Urothelium cell line (cell line): ENCODE data around the gene METTL25.

ENCODE experiments used
- DNase-seq: peaks from one replicate; pipeline ENCODE4 v3.0.0; 2011; ENCODE audit warnings: low spot score, mixed read lengths
- FAIRE-seq: peaks from 2 replicates; lab custom pipeline; 2011; peaks lifted over from hg19 to GRCh38; lab: Jason Lieb, UNC

The METTL25 gene

GRCh38 chr12:82406651-82407050, 48.3 kb downstream of the METTL25 start:
- no peak for DNase-seq
- FAIRE-seq: no peak

- no peak for DNase-seq
- no peak for FAIRE-seq
Measured at GRCh38 chr12:82407481-82407880, 49.2 kb downstream of the METTL25 start.

DNA sequence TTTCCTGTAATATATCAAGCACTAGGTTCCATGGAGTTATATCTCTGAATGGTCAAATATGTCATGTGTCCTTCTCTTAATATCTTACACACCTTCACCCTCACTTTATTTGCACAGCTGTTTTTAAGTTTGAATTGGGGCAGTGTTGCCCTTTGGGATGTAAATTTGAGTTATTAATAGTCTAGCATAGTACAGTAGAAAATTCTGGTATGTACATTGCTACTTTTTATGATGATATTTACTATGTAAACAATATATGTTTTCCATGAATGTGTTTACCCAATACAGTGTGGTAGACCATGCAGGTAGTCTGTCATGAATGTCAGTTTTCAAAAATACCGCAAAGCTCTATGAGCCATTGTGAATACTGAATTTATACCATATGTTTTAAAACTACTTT, 50.5 kb downstream of the METTL25 start:
- DNase-seq (no peak), FAIRE-seq (no peak)

GRCh38 chr12:82411546-82412230, 53.4 kb downstream of the METTL25 start:
- FAIRE-seq (no peak), DNase-seq (no peak)

- no peak for FAIRE-seq
- DNase-seq: no peak
Measured at GRCh38 chr12:82412246-82412645, 53.9 kb downstream of the METTL25 start.

- DNase-seq: no peak
- no peak for FAIRE-seq
Measured at GRCh38 chr12:82414044-82414443, 55.7 kb downstream of the METTL25 start.

GRCh38 chr12:82414926-82415325, 56.6 kb downstream of the METTL25 start:
- DNase-seq: no peak
- FAIRE-seq: no peak

DNA sequence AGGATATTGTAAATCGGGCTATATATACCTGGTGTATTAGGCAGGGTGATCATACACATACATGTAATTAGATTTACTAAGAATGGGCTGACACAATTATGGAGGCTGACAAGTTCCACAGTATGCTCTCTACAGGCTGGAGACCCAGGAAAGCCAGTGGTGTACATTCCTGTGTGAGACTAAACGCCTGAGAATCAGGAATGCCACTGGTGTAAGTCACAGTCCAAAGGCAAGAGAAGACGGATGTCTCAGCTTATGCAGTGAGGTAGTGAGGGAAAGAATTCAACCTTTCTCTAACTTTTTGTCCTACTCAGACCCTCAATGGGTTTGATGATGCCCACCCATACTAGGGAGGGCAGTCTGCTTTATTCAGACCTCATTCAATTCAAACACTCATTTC, 57.1 kb downstream of the METTL25 start:
- DNase-seq: no peak
- FAIRE-seq: no peak

- DNase-seq (peak; percentile 9), FAIRE-seq (no peak)
Measured at GRCh38 chr12:82425241-82425640, 66.9 kb downstream of the METTL25 start.

DNA sequence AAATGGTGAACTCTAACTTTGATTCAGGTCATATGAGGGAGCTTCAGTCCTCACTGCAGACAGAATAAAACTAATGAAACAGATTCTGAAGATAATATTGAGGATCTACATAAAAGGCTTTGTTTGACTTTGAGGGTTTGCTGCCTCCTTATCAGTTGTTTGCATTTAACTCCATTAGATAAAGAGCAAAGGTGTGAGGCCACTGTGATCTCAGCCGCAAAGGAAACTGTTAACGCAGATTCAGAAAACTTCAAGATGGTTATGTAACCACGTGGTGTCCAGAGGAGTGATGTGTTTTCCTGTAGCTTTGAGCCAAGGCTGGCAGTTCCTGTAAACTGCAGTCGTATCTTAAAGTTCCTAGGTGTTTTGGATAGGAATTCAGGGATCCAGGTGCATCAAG, 67.8 kb downstream of the METTL25 start:
- DNase-seq (no peak), FAIRE-seq (no peak)

- DNase-seq (no peak), FAIRE-seq (no peak)
Measured at GRCh38 chr12:82426586-82426985, 68.3 kb downstream of the METTL25 start.

- FAIRE-seq (no peak), DNase-seq (no peak)
Measured at GRCh38 chr12:82430541-82431145, 72.3 kb downstream of the METTL25 start.

- FAIRE-seq (no peak), DNase-seq (no peak)
Measured at GRCh38 chr12:82434392-82434911, 76.1 kb downstream of the METTL25 start.

- DNase-seq (no peak), FAIRE-seq (no peak)
Measured at GRCh38 chr12:82436354-82436753, 78.0 kb downstream of the METTL25 start.

DNA sequence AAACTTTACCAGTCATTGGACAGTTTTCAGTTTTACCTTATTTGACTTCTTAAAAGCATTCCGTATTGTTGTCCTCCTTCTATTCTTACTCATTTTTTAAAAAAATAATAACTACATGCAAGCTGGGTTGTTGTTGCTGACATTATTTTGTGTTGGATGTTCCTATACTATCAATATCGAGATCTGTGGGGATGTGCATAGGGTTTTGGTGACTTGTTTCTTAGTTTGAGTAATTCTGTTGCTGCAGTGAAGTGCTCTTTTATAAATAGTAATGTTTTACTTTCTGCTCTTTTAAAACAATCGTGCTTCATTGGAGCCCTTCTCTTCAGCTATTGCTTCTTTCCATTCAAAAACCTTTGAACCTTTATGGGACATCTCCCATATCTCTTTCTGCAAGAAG, 79.4 kb downstream of the METTL25 start:
- DNase-seq (no peak), FAIRE-seq (no peak)

DNA sequence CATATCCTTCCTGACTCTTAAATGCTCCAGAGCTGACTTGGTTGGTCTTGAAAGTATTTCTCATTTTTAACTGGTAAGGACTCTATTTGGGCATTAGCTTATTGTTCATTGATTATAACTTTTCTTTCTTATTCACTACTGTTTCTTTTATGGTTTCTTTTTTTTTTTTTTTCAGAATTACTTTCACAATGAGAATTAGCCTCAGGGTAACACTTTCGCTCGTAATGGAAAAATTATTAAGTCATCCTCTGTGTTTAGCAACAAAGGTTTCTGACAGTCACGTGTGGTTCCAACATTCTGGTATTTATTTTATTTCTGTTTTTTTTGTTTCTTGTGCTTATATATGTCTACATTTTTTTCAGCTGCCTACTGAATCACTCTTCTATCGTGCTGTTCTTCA, 80.0 kb downstream of the METTL25 start:
- no peak for DNase-seq
- FAIRE-seq: no peak

DNA sequence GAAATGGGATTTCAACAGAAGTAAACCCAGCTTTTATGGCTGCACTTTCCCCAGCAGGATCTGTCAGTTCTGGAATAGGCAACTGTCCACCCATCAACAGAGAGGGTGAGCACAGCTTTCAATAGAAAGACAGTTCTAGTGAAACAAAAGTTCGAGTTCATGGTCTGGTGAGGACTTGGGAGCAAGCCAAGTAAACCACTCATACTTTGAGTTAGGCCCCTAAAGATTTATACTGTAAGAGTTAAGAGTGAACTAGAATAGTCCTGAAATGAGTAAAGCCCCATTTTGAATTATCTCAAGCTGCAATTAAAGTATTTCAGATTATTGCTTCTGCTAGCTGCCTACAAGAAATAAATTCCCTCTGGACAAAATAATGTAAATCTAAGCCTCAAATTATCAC, 82.6 kb downstream of the METTL25 start:
- no peak for FAIRE-seq

DNA sequence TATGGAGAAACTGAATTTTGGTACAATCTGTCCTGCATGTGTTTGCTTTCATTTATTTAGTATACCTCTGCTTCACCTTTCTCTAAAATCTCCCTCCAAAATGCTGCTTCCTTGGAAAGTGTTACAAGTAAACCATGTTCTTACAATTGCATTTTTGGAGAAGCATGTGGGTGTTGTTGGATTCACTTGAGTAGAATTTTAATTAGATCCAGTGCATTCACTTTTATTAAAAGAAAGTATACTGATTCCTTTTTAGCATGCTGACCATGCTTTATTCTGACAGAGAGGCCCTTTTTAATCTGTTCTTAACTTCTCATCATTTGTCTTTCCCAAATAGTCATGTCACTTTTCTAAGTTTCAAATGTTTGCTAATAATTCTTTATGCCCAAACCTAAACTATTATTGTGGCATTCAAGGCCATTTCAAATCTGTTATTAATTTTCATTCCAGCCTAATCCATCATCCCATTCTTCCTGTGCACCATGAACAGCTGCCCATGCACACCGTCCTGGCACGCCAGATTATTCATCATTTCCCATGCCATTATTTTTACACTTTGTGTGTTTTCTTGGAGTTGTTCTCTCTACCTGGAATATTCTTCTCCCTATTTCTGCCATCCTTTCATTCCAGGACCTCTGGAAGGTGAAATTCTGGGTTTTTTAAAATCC, 90.7 kb downstream of the METTL25 start:
- DNase-seq: no peak
- no peak for FAIRE-seq

More for the DNA sequence above, 82.6 kb downstream of the METTL25 start:
- no peak for DNase-seq

DNA sequence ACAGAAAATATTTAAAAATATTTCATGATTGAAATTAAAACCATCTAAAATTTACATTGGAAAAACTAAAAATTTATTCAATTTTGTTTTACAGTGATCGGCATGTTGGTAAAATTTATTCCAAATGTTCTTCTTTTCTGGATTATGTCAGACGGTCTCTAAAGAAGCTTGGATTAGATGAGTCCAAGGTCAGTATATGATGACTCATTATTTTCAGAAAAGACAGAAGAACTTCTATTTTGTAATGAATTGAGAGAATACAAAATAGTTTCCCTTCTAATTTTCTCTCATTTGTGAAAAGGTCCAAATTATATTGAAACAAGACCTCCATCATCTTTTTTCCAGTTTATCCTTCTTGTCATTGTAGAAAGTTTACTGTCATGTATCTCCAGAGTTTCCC, 98.3 kb downstream of the METTL25 start:
- DNase-seq (no peak), FAIRE-seq (no peak)

- DNase-seq: no peak
- no peak for FAIRE-seq
Measured at GRCh38 chr12:82458101-82458500, 99.8 kb downstream of the METTL25 start.

DNA sequence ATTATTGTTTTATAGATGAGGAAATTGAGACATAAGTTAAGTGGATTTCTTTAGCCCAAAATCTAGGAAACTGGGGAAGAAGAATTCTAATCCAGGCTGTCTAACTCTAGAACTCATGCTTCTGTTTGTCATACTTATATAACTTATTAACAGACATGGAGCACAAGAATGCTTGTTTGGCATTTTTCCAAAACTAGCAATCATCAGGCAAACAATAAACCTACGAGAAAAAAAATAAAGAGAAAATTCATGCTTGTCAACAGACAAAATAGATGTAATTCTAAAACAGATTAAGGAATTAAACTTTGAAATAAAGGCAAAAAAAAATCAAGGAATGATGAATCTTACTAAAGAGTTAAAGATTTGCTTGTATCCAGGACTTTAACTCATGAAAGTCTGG, 103.1 kb downstream of the METTL25 start:
- FAIRE-seq: no peak
- no peak for DNase-seq

GRCh38 chr12:82461836-82462235, 103.5 kb downstream of the METTL25 start:
- FAIRE-seq (no peak), DNase-seq (no peak)
